IPS-NIHi11 (cell line): ENCODE data around the gene MEGF11.

Source experiments
- DNase-seq: peaks from one replicate; pipeline ENCODE4 v3.0.0; 2012; ENCODE audit warnings: mixed read lengths, low spot score

Gene MEGF11

DNA sequence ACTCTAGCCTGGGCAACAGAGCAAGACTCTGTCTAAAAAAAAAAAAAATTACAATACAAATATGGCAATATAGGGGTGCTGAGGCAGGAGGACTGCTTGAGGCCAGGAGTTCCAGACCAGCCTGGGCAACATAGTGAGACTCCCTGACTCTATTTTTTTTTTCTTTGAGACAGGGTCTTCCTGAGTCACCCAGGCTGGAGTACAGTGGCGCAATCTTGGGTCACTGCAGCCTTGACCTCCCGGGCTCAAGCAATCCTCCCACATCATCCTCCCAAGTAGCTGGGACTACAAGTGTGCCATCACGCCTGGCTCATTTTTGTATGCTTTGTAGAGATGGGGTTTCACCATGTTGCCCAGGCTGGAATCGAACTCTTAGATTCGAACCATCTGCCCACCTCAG, 401.6 kb downstream of the MEGF11 start:
- DNase-seq = no peak

DNA sequence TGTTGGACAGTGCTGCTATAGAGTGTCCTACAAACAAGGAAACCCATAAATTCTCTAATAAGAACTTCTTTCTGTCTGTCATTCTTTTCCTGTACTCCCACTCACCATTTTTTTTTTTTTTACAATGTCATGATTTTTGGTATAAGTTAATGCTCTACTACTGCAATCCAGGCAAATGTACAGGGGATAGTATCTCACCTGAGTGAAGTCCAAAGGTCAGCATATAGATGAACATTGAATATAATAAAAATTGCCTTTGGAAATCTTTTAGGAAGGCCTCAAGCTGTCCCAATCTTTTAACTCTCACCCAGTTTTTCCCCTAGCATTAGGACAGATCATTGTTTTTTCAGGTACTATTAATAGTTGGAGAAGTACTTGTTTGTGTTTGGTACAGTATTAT, 405.6 kb downstream of the MEGF11 start:
- no peak for DNase-seq

DNA sequence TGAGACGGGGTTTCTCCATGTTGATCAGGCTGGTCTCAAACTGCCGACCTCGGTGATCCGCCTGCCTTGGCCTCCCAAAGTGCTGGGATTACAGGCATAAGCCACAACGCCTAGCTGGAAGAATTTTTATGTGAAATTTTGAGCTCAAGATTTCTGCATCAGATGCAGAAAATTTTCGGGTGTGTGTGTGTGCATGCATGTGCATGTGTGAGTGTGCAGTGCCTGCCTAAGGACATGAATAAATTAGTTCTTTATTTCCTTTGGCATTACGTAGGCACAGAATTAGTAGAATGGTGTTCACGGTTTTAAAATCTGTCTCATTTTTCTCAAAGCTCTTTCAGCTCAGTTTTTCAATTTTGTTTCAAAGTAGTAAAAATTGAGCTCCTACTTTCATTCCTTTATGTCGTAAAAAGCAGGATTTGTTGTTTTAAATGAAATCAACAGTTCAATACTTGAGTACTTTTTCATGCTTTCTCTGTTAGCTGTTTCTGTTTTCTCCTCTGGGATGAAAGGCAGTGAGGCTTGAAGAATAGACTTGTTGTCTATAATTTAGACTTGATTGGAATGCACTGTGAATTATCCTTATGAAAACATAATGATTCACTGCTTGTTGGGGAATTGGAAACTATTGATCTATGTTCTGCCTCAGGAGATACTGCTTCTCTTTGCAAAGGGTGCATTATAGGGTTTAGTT, 407.6 kb downstream of the MEGF11 start:
- DNase-seq = no peak
